Neural progenitor cell (in vitro differentiated cells): ENCODE results near the gene CD300LB.
"Not testable (repeated sequence)": the region's sequence is repeated elsewhere in the genome, so short reads cannot be mapped to it uniquely, and the experiment has no call there.

ENCODE experiments used
- EZH2 ChIP-seq: fragments of 200-600 bp; sonication (generic); IDR thresholded peaks from 2 replicates; pipeline ENCODE4 v1.6.1; 2017; ENCODE audit warnings: antibody characterized with exemption, mild to moderate bottlenecking, moderate library complexity
- EZH2phosphoT487 ChIP-seq: fragments of 200-600 bp; sonication (generic); IDR thresholded peaks from 2 replicates; pipeline ENCODE4 v1.6.1; 2017; ENCODE audit warnings: antibody characterized with exemption
- TF ChIP-seq, protein P1 (sequence below): fragments of 200-600 bp; sonication (generic); IDR thresholded peaks from 2 replicates; pipeline ENCODE4 v1.5.1; 2017; ENCODE audit warnings: antibody characterized with exemption, mild to moderate bottlenecking

GRCh38 chr17:74503949-74504348, 27.3 kb downstream of the CD300LB start:
- TF ChIP-seq, protein P1, sequence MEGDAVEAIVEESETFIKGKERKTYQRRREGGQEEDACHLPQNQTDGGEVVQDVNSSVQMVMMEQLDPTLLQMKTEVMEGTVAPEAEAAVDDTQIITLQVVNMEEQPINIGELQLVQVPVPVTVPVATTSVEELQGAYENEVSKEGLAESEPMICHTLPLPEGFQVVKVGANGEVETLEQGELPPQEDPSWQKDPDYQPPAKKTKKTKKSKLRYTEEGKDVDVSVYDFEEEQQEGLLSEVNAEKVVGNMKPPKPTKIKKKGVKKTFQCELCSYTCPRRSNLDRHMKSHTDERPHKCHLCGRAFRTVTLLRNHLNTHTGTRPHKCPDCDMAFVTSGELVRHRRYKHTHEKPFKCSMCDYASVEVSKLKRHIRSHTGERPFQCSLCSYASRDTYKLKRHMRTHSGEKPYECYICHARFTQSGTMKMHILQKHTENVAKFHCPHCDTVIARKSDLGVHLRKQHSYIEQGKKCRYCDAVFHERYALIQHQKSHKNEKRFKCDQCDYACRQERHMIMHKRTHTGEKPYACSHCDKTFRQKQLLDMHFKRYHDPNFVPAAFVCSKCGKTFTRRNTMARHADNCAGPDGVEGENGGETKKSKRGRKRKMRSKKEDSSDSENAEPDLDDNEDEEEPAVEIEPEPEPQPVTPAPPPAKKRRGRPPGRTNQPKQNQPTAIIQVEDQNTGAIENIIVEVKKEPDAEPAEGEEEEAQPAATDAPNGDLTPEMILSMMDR: not testable (repeated sequence)
- TF ChIP-seq EZH2, EZH2phosphoT487: not testable (repeated sequence)
